Fibroblast of skin of right biceps (primary cell): ENCODE results near the gene OBP2B.

Experiments
- DNase-seq: peaks from one replicate; pipeline ENCODE4 v3.0.0-alpha.2; 2013

Gene OBP2B

DNA sequence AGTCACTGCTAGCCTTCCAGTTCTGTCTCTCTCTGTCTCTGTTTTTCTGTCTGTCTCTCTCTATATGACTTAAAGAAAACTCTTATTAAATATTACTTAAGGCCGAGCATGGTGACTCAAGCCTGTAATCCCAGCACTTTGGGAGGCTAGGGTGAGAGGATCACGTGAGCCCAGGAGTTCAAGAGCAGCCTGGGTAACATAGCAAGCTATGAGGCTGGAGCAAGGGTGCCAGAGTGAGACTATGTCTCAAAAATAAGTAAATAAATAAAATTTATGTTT, 43.7 kb downstream of the OBP2B start:
- DNase-seq, result no peak

DNA sequence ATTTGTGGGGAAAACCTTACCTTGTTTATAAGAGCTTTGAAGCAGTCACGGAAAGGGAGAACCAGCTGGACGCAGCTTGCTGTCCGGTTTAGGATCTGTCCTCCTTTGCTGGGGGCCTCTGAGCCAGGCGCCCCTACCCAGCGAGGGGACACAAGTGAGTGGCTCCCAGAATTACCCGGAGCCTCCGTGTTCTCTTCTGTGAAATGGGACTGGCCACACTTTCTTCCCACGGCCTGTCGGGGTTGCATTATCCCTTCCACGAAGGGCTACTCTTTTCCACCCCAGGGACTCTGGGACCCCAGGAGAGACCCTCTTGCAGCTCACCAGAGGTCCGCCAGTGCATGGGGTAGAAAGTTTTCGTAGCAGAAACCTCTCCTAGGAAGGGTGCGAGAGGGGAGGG, 44.9 kb downstream of the OBP2B start:
- no peak for DNase-seq

DNA sequence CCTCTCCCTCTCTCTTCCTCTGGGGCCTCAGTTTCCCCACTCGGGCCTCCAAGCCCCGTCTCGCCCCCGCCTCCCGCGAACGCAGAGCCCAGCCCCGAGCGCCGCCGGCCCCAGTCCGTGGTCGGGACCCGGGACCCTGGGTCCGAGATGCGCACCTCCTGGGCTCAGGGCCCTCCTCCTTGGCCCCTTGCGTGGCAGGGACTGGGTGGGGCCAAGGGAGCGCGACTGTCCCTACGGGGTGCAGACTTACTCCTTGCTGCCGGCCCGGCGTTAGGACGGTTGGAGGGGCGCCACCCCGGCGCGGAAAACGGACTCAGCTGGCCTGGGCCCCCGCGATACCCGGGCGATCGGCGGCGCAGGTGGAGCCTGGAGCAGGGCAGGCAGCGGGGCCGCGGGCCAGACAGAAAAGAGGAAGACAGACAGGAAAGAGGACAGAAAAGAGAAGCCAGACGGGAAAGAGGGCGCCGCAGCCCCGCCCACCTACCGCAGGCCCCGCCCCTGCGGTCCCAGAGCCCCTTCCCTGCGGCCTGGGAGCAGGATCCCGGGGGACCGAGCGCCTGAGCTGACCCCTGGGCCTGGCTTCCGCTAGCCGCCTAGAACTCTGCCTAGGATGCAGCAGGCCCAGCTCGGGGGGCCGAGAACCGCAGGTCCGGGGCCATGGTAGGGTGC, 45.4 kb downstream of the OBP2B start, which contains the start of gene GBGT1:
Gene GBGT1 (minus strand): TSS at position 411 of the 669 bp plus-strand sequence. CDS start 1,502 bp downstream, outside the sequence.
- peak; percentile 36 for DNase-seq

DNA sequence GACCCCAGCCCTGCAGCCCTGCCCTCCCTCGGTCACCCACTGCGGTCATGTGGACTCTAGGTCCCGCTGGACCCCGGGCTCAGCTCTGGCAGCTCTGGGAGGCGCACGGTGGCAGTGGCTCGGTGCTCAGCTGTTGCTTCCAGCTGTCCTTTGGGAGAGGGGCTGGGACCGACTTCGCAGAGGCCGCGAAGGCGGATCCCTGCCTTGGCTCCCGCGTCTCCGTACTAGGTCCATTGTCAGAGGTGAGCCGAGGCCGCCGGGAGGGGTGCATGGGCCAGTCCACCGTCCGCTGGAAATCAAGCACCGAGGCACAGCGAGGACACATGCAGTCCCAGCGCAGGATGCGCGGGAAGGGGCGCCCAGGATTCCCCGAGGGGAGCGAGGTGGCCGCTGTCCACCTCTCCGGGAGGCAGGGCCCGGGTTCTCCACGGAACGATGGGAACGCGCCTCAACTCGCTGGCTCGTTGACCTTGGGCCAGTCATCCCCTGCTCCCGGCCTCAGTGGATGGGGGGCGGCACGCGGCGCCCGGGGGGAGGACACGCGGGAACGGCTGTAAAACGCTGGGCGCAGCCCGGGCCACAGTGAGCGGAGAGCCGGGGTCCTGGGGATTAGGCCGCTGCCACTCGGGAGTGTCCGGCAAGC, 46.1 kb downstream of the OBP2B start:
- no peak for DNase-seq

DNA sequence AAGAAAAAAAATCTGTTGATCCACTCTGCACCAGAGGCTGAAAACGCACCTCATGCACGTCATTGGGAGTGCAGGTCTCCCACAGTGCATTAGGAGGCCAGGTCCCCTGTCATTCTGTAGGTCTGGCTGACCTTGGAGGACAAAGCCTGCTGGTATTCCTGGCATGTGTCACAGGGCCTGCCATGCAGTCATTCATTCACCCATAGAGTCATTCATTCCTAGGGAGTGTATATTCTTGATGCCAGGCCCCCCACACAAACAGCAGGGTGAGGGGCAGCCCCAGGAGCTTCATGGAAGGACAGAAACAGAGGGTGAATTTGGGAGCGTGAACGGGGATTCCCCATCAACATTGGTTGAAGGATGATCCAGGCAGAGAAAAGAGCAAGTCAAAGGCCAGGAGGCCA, 47.5 kb downstream of the OBP2B start:
- DNase-seq, result no peak

DNA sequence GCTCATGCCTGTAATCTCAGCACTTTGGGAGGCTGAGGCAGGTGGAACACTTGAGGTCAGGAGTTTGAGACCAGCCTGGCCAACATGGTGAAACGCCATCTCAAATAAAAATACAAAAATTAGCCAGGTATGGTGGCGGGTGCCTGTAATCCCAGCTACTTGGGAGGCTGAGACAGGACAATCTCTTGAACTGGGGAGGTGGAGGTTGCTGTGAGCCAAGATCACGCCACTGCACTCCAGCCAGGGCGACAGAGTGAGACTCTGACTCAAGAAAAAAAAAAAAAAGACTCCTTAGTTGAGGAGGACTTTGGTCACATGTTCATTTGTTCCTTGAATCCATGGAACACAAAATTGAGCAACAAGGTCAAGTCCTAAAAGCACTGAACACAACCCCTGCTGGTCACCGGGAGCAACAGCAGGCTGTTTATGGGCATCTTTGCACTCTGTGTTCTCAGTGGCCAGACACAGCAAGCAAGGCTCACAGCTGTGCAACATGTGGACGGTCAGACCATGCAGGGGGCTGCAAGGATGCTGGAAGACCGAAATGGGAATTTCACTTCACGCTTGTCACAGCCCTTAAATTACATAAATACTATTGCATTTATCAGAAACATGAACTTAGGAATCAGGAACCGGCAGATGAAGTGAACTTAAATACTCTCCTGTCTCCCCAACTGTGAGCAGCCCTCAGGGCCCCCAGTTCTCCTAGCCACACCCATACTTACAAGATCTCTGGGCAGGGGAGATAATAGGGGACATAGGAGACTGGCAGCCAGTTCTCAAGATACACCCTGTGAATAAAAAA, 48.1 kb downstream of the OBP2B start:
- DNase-seq, result peak; percentile 56

DNA sequence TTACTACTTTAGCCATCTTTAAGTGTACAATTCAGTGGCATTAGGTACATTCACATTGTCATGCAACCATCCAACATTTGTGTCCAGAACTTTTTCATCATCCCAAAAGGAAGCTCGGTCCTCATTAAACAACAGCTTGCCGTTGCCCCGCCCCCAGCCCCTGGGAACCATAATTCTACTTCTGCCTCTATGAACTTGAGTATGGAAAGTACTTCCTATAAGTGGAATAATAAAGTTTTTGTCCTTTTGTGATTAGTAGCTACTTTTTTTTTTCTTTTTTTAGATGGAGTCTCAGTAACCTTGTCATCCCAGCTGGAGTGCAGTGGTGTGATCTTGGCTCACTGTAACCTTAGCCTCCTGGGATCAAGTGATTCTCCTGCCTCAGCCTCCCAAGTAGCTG, 50.4 kb downstream of the OBP2B start:
- DNase-seq, result no peak
